Liver (tissue), 3 donors: Measurements from ENCODE around the gene PCSK6.

Experiments
- ATF3 ChIP-seq: IDR thresholded peaks from 2 replicates; pipeline ENCODE4 v1.6.1; 2016; ENCODE audit warnings: antibody characterized with exemption
- CTCF ChIP-seq: fragments of 150-350 bp; IDR thresholded peaks from 2 replicates; pipeline ENCODE4 v1.5.1; 2017; ENCODE audit warnings: improper control_type of control experiment, low read depth, low read length; ENCODE audit not compliant: missing input control
- EGR1 ChIP-seq, 2 donors: IDR thresholded peaks; 2 replicates each; pipeline ENCODE4 v1.6.1; 2016 to 2018; ENCODE audit warnings: antibody characterized with exemption in 2 of 2, low read depth in 2 of 2
- FOXA1 ChIP-seq: IDR thresholded peaks from 2 replicates; pipeline ENCODE4 v1.6.1; 2016; ENCODE audit warnings: antibody characterized with exemption
- FOXA2 ChIP-seq: IDR thresholded peaks from 2 replicates; pipeline ENCODE4 v1.6.1; 2016; ENCODE audit warnings: antibody characterized with exemption
- GABPA ChIP-seq, 2 donors: IDR thresholded peaks in 1 of 2; conservative IDR thresholded peaks in 1 of 2; 2 replicates each; pipeline ENCODE4 v1.6.1; 2016; ENCODE audit warnings: antibody characterized with exemption in 2 of 2, mild to moderate bottlenecking in 1 of 2, moderate library complexity in 1 of 2
- MAX ChIP-seq: IDR thresholded peaks from 2 replicates; pipeline ENCODE4 v1.6.1; 2016; ENCODE audit warnings: antibody characterized with exemption
- REST ChIP-seq: IDR thresholded peaks from 2 replicates; pipeline ENCODE4 v1.6.1; 2016; ENCODE audit warnings: antibody characterized with exemption, mild to moderate bottlenecking
- YY1 ChIP-seq: IDR thresholded peaks from 2 replicates; pipeline ENCODE4 v1.6.1; 2016; ENCODE audit warnings: antibody characterized with exemption, mild to moderate bottlenecking
- donor health status: healthy.
- donor health status: healthy.

GRCh38 chr15:101372149-101372577 is 117.3 kb downstream of the PCSK6 start:
- TF ChIP-seq EGR1 (IDR thresholded peaks at IDR 0.05; ENCODE audit: low read depth in 2 of 2) (no peak), CTCF (no peak), FOXA1 (no peak), REST (no peak), MAX (no peak), YY1 (no peak), GABPA (IDR thresholded peaks at IDR 0.05 in 1 of 2, conservative IDR thresholded peaks at IDR 0.05 in 1 of 2) (no peak), FOXA2 (no peak), ATF3 (no peak)
